OCI-LY1 (cell line): Measurements from ENCODE around the gene HNRNPL.

ENCODE experiments used
- H2AFZ ChIP-seq: fragments of 200-600 bp; sonication (generic), shearing (Covaris generic); 2 replicates; pipeline ENCODE4 v1.6.0; 2014; ENCODE audit warnings: antibody characterized with exemption, mild to moderate bottlenecking, low read length
- H3F3A ChIP-seq: fragments of 200-600 bp; sonication (generic), shearing (Covaris generic); 2 replicates; pipeline ENCODE4 v1.6.0; 2014; ENCODE audit warnings: mild to moderate bottlenecking, antibody characterized with exemption, low read length, moderate library complexity; ENCODE audit not compliant: insufficient read depth
- H3K27ac ChIP-seq: fragments of 200-600 bp; sonication (generic); 2 replicates; pipeline ENCODE4 v1.5.1; 2014; ENCODE audit warnings: low read length, mixed run types, mild to moderate bottlenecking, low read depth; ENCODE audit not compliant: poor library complexity, severe bottlenecking
- H3K27me3 ChIP-seq: fragments of 200-600 bp; sonication (generic); 2 replicates; pipeline ENCODE4 v1.6.0; 2014; ENCODE audit warnings: antibody characterized with exemption, mild to moderate bottlenecking, low read length, moderate library complexity; ENCODE audit not compliant: insufficient read depth
- H3K36me3 ChIP-seq: fragments of 200-600 bp; sonication (generic); 2 replicates; pipeline ENCODE4 v1.6.1; 2014; ENCODE audit warnings: mild to moderate bottlenecking, antibody characterized with exemption, low read length, moderate library complexity, mixed read lengths; ENCODE audit not compliant: insufficient read depth
- H3K4me1 ChIP-seq: fragments of 200-600 bp; sonication (generic); 2 replicates; pipeline ENCODE4 v1.5.1; 2014; ENCODE audit warnings: mild to moderate bottlenecking, low read length, moderate library complexity; ENCODE audit not compliant: insufficient read depth, severe bottlenecking
- H3K4me2 ChIP-seq: fragments of 200-600 bp; sonication (generic), shearing (Covaris generic); 2 replicates; pipeline ENCODE4 v1.6.1; 2014; ENCODE audit warnings: low read length
- H3K4me3 ChIP-seq: fragments of 200-600 bp; sonication (generic); 2 replicates; pipeline ENCODE4 v1.5.1; 2014; ENCODE audit warnings: low read length, low read depth, mild to moderate bottlenecking, mixed read lengths; ENCODE audit not compliant: poor library complexity, severe bottlenecking
- H3K79me2 ChIP-seq: fragments of 200-600 bp; shearing (Covaris generic); 2 replicates; pipeline ENCODE4 v1.6.1; 2016; ENCODE audit warnings: mixed run types, low read length, mixed read lengths; ENCODE audit not compliant: insufficient read depth
- H3K9ac ChIP-seq: fragments of 200-600 bp; sonication (generic), shearing (Covaris generic); 2 replicates; pipeline ENCODE4 v1.6.1; 2014; ENCODE audit warnings: mild to moderate bottlenecking, low read length, mixed read lengths
- H3K9me2 ChIP-seq: fragments of 200-600 bp; sonication (generic), shearing (Covaris generic); 2 replicates; pipeline ENCODE4 v1.6.1; 2014; ENCODE audit warnings: low read depth, mild to moderate bottlenecking, low read length, mixed read lengths
- H3K9me3 ChIP-seq: fragments of 200-600 bp; shearing (Covaris generic); 2 replicates; pipeline ENCODE4 v1.6.1; 2014; ENCODE audit warnings: low read length, mixed read lengths
- H4K20me1 ChIP-seq: fragments of 200-600 bp; sonication (generic), shearing (Covaris generic); 2 replicates; pipeline ENCODE4 v1.6.0; 2016; ENCODE audit warnings: mild to moderate bottlenecking, low read length; ENCODE audit not compliant: insufficient read depth
- CTCF ChIP-seq: fragments of 200-600 bp; sonication (generic), shearing (Covaris generic); IDR thresholded peaks from 2 replicates; pipeline ENCODE4 v1.5.1; 2017; ENCODE audit warnings: mild to moderate bottlenecking, antibody characterized with exemption, low read length, moderate library complexity, mixed read lengths
- EZH2 ChIP-seq: fragments of 200-600 bp; sonication (generic), shearing (Covaris generic); IDR thresholded peaks from 2 replicates; pipeline ENCODE4 v1.8.0; 2017; ENCODE audit warnings: borderline replicate concordance, mixed run types, mild to moderate bottlenecking, antibody characterized with exemption, low read length, moderate library complexity, mixed read lengths

The HNRNPL gene

GRCh38 chr19:38883286-38883685 is 33.5 kb upstream of the HNRNPL start:
- H2AFZ ChIP-seq = no peak overlapping the region
- H3K79me2 ChIP-seq = no peaks in the 10 kb centered on the region
- no peak overlapping the region for H3K27ac ChIP-seq
- H3K36me3 ChIP-seq = no peaks in the 10 kb centered on the region
- H3K9me3 ChIP-seq = no peaks in the 10 kb centered on the region
- H4K20me1 ChIP-seq = no peaks in the 10 kb centered on the region
- H3K4me1 ChIP-seq = peaks cover 12% of the 10 kb centered on the region
- no peak for TF ChIP-seq CTCF
- no peak for TF ChIP-seq EZH2
- H3K9me2 ChIP-seq = no peaks in the 10 kb centered on the region
- no peak overlapping the region for H3K4me2 ChIP-seq
- H3K9ac ChIP-seq = no peak overlapping the region
- no peaks in the 10 kb centered on the region for H3F3A ChIP-seq
- H3K27me3 ChIP-seq = no peaks in the 10 kb centered on the region
- no peak overlapping the region for H3K4me3 ChIP-seq

GRCh38 chr19:38880882-38881609 is 31.3 kb upstream of the HNRNPL start:
- H3K36me3 ChIP-seq = no peaks in the 10 kb centered on the region
- no peak overlapping the region for H3K27ac ChIP-seq
- no peak overlapping the region for H3K9ac ChIP-seq
- H3K79me2 ChIP-seq = no peaks in the 10 kb centered on the region
- H3K4me2 ChIP-seq = no peak overlapping the region
- H3K9me2 ChIP-seq = no peaks in the 10 kb centered on the region
- H2AFZ ChIP-seq = no peak overlapping the region
- no peak for TF ChIP-seq EZH2
- no peak for TF ChIP-seq CTCF
- H4K20me1 ChIP-seq = no peaks in the 10 kb centered on the region
- no peaks in the 10 kb centered on the region for H3K27me3 ChIP-seq
- peaks cover 30% of the 10 kb centered on the region for H3K4me1 ChIP-seq
- H3F3A ChIP-seq = no peaks in the 10 kb centered on the region; the same call in 1 of the 2 replicates
- no peak overlapping the region for H3K4me3 ChIP-seq
- H3K9me3 ChIP-seq = no peaks in the 10 kb centered on the region

- Histone ChIP-seq H3K36me3 (no peaks in the 10 kb centered on the region), H3K9ac (no peak overlapping the region), H3K4me2 (no peak overlapping the region), H4K20me1 (no peaks in the 10 kb centered on the region), H2AFZ (no peak overlapping the region), H3K9me2 (no peaks in the 10 kb centered on the region), H3F3A (no peaks in the 10 kb centered on the region; the same call in 1 of the 2 replicates), H3K4me1 (peaks cover 30% of the 10 kb centered on the region), H3K79me2 (no peaks in the 10 kb centered on the region), H3K27me3 (no peaks in the 10 kb centered on the region), H3K9me3 (no peaks in the 10 kb centered on the region), H3K4me3 (no peak overlapping the region), H3K27ac (no peak overlapping the region)
- TF ChIP-seq EZH2 (no peak), CTCF (no peak)
Observed at GRCh38 chr19:38880076-38880881, 30.5 kb upstream of the HNRNPL start.
